ENCODE measurements around the gene NAXD.

NAXD gene

DNA sequence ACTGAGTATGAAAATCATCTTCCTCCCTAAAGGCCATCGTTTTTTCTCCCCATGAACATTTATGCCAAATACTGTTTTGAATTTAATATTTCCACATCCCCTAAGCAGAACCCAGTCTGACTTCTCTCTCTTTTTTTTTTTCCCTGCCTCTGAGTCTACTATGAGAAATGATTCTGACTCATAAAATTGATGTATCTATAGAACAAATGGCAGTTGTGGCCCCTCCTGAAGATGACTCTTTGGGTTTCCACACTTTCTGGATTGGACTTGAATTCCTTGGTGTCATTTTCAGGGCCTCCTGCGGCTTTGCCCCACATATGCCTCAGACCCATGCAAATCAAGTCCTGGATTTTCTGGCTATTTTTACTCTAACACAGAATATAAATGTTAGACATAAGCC, 22.7 kb upstream of the NAXD start:
- TF ChIP-seq, protein P1, sequence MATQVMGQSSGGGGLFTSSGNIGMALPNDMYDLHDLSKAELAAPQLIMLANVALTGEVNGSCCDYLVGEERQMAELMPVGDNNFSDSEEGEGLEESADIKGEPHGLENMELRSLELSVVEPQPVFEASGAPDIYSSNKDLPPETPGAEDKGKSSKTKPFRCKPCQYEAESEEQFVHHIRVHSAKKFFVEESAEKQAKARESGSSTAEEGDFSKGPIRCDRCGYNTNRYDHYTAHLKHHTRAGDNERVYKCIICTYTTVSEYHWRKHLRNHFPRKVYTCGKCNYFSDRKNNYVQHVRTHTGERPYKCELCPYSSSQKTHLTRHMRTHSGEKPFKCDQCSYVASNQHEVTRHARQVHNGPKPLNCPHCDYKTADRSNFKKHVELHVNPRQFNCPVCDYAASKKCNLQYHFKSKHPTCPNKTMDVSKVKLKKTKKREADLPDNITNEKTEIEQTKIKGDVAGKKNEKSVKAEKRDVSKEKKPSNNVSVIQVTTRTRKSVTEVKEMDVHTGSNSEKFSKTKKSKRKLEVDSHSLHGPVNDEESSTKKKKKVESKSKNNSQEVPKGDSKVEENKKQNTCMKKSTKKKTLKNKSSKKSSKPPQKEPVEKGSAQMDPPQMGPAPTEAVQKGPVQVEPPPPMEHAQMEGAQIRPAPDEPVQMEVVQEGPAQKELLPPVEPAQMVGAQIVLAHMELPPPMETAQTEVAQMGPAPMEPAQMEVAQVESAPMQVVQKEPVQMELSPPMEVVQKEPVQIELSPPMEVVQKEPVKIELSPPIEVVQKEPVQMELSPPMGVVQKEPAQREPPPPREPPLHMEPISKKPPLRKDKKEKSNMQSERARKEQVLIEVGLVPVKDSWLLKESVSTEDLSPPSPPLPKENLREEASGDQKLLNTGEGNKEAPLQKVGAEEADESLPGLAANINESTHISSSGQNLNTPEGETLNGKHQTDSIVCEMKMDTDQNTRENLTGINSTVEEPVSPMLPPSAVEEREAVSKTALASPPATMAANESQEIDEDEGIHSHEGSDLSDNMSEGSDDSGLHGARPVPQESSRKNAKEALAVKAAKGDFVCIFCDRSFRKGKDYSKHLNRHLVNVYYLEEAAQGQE (IDR thresholded peaks at IDR 0.05; ENCODE audit: low read depth): no peak
- TF ChIP-seq CREB1 (IDR thresholded peaks at IDR 0.05; ENCODE audit: low read depth) (no peak), RAD21 (IDR thresholded peaks at IDR 0.05; ENCODE audit: low read depth) (no peak), FOXM1 (IDR thresholded peaks at IDR 0.05; ENCODE audit: borderline replicate concordance, low read depth) (no peak), TCF12 (IDR thresholded peaks at IDR 0.05; ENCODE audit: low read depth) (no peak), TEAD4 (IDR thresholded peaks at IDR 0.05) (no peak)

DNA sequence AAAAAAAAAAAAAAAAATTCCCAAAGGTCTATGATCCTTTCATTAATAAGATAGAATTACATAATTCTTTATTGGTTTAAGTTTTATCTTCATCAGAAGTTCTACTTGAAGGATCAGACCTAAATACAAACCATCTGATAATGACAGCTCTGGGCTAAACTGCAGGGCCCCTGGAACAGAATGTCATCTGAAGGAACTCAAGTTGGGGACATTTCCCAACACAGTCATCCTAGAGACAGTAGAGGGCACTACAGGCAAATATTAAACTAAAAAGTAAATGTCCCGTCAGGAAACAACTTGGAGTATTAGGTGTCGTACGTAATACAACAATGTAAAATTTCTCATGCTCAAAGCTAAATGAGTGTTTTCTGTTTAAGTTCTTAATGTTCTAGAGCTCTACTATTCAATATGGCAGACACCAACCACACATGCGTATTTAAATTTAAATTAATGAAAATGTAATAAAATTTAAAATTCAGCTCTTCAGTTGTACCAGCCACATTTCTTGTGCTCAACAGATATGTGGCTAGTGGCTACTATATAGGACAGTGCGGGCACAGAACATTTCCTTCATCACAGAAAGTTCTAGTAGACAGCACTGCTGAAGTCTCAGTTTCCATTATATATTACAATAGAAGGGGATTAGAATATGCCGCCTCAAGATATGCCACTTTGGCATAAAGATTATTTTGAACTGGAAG, 21.8 kb upstream of the NAXD start:
- TF ChIP-seq CREB1 (IDR thresholded peaks at IDR 0.05; ENCODE audit: low read depth): no peak
- peak; percentile 83 for TF ChIP-seq RAD21 (IDR thresholded peaks at IDR 0.05; ENCODE audit: low read depth)
- no peak for TF ChIP-seq TCF12 (IDR thresholded peaks at IDR 0.05; ENCODE audit: low read depth)
- no peak for TF ChIP-seq FOXM1 (IDR thresholded peaks at IDR 0.05; ENCODE audit: borderline replicate concordance, low read depth)
- no peak for TF ChIP-seq EP300 (IDR thresholded peaks at IDR 0.05; ENCODE audit: borderline replicate concordance)
- TF ChIP-seq TEAD4 (IDR thresholded peaks at IDR 0.05): no peak
- TF ChIP-seq CEBPB (IDR thresholded peaks at IDR 0.05): peak; percentile 23; the same call in 1 of the 2 replicates
- no peak for TF ChIP-seq EGR1 (IDR thresholded peaks at IDR 0.05)

DNA sequence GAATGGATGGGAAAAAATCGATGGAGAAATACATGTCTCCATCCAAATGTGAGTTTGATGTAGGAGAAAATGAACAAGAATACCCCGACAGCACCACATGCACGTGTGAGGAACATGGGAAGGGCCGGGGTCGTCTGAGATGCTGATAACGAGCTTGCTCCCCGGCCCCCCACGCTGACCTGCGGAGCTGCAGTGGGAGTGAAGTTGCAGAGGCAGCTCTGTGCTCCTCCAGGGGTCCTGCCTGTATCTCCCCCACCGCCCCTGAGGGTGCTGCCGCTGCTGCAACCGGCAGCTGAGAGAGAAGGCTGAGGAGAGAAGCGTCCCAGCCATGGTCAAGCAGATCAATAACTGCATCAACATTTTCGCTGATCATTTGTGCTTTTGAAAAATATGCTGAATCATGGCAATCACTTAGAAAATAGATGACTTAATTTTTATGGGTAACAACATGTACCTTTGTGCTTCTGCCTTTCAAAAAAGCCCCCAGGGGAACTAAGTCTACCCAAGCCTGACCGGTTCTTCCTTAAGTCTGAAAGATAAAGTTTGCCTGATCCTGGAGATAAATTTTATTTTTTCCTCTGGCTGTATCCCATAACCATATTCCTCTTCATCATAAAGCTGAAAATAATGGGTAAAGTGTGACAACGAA, 18.2 kb upstream of the NAXD start:
- TF ChIP-seq YY1 (IDR thresholded peaks at IDR 0.05; ENCODE audit: low read depth): no peak
- no peak for TF ChIP-seq FOXM1 (IDR thresholded peaks at IDR 0.05; ENCODE audit: borderline replicate concordance, low read depth)
- TF ChIP-seq, protein P2, sequence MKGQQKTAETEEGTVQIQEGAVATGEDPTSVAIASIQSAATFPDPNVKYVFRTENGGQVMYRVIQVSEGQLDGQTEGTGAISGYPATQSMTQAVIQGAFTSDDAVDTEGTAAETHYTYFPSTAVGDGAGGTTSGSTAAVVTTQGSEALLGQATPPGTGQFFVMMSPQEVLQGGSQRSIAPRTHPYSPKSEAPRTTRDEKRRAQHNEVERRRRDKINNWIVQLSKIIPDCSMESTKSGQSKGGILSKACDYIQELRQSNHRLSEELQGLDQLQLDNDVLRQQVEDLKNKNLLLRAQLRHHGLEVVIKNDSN (IDR thresholded peaks at IDR 0.05): no peak
- TF ChIP-seq, protein P1 (IDR thresholded peaks at IDR 0.05; ENCODE audit: low read depth): no peak

DNA sequence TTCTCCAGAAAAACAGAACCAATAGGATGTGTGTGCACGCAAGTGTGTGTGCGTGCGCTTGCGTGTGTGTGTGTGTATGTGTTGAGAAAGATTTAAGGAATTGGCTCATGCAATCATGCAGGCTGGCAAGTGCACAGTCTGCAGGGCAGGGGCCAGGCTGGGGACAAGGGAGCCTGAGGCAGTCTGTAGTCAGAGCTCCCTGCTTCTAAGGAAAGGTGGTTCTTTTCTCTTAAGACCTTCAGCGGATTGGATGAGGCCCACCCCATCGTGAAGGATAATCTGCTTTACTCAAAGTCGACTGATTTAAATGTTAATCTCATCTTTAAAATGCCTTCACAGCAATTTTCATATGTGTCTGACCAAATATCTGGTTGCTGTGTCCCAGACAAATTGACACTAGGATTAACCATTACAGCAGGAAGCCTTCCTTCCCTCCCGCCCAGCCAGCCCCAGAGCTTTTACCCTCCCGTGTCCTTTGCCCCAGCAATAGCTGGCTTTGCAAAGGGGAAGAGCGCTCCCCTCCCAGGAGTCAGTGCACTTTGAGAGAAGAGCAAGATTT, 15.0 kb upstream of the NAXD start:
- TF ChIP-seq, protein P2 (IDR thresholded peaks at IDR 0.05): no peak
- TF ChIP-seq RAD21 (IDR thresholded peaks at IDR 0.05; ENCODE audit: low read depth) (no peak), ZBTB7A (IDR thresholded peaks at IDR 0.05; ENCODE audit: low read depth) (no peak)
- TF ChIP-seq, protein P1 (IDR thresholded peaks at IDR 0.05; ENCODE audit: low read depth): no peak

DNA sequence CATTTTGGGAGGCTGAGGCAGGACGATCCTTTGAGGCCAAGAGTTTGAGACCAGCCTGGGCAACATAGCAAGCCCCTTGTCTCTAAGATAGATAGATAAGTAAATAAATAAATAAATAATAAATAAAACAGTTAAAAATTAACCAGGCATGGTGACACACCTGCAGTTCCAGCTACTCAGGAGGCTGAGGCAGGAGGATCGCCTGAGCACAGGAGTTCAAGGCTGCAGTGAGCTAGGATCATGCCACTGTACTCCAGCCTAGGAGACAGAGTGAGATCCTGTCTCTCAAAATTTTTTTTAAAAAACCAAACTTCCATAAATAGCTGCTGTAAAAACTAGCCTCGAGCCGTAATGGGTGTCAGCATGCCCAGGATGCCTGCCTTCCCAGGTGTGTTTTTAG, 14.4 kb upstream of the NAXD start:
- no peak for TF ChIP-seq TEAD4 (IDR thresholded peaks at IDR 0.05)
- TF ChIP-seq, protein P2 (IDR thresholded peaks at IDR 0.05): no peak
- TF ChIP-seq NFIC (IDR thresholded peaks at IDR 0.05): no peak
- TF ChIP-seq ZBTB7A (IDR thresholded peaks at IDR 0.05; ENCODE audit: low read depth): no peak
- TF ChIP-seq, protein P1 (IDR thresholded peaks at IDR 0.05; ENCODE audit: low read depth): no peak
- no peak for TF ChIP-seq RAD21 (IDR thresholded peaks at IDR 0.05; ENCODE audit: low read depth)
- no peak for TF ChIP-seq TAF1 (IDR thresholded peaks at IDR 0.05; ENCODE audit: low read depth)
- no peak for TF ChIP-seq YY1 (IDR thresholded peaks at IDR 0.05; ENCODE audit: low read depth)
- TF ChIP-seq FOXM1 (IDR thresholded peaks at IDR 0.05; ENCODE audit: borderline replicate concordance, low read depth): no peak
- TF ChIP-seq CEBPB (IDR thresholded peaks at IDR 0.05): no peak
- no peak for TF ChIP-seq EP300 (IDR thresholded peaks at IDR 0.05; ENCODE audit: borderline replicate concordance)
- no peak for TF ChIP-seq CREB1 (IDR thresholded peaks at IDR 0.05; ENCODE audit: low read depth)
- TF ChIP-seq, protein P3, sequence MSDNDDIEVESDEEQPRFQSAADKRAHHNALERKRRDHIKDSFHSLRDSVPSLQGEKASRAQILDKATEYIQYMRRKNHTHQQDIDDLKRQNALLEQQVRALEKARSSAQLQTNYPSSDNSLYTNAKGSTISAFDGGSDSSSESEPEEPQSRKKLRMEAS (IDR thresholded peaks at IDR 0.05): no peak
- TF ChIP-seq EGR1 (IDR thresholded peaks at IDR 0.05): no peak
- no peak for TF ChIP-seq TCF12 (IDR thresholded peaks at IDR 0.05; ENCODE audit: low read depth)
